Lower lobe of right lung (tissue), 2 donors: ENCODE measurements around the gene ECHDC3. TPM values are rescaled to one million over a fixed set of nuclear protein-coding genes. Genes with fewer than 3 reads are reported as not detected.
"Not testable (repeated sequence)": the region's sequence is repeated elsewhere in the genome, so short reads cannot be mapped to it uniquely, and the experiment has no call there.

Experiments used
- ATAC-seq, 2 donors: fragments of 200-7000 bp; cut with Tn5 transposase; one replicate each; pipeline ENCODE4 v1.9.1; 2020 to 2022; ENCODE audit warnings: mild to moderate bottlenecking in 2 of 2, moderate library complexity in 2 of 2
- DNase-seq: peaks from one replicate; pipeline ENCODE4 v3.0.0-alpha.2; 2020
- H3K27ac ChIP-seq: fragments of 200-600 bp; one replicate; pipeline ENCODE4 v1.8.0; 2022
- H3K27me3 ChIP-seq: fragments of 200-600 bp; one replicate; pipeline ENCODE4 v1.8.0; 2022; ENCODE audit warnings: low read depth
- H3K36me3 ChIP-seq: fragments of 200-600 bp; one replicate; pipeline ENCODE4 v1.8.0; 2022; ENCODE audit warnings: mild to moderate bottlenecking
- H3K4me1 ChIP-seq: fragments of 200-600 bp; one replicate; pipeline ENCODE4 v1.8.0; 2022
- H3K4me3 ChIP-seq: fragments of 200-600 bp; one replicate; pipeline ENCODE4 v1.8.0; 2022; ENCODE audit warnings: mild to moderate bottlenecking
- H3K9me3 ChIP-seq: fragments of 200-600 bp; one replicate; pipeline ENCODE4 v1.8.0; 2022
- CTCF ChIP-seq: fragments of 200-600 bp; IDR thresholded peaks from one replicate; pipeline ENCODE4 v1.8.0; 2022; ENCODE audit warnings: antibody characterized with exemption, mild to moderate bottlenecking
- intact Hi-C: fragments of 100-400 bp; cut with DNase I; formaldehyde crosslinking; loops from one replicate; pipeline ENCODE4 v1.11.0; 2022
- total RNA-seq: library from RNA; stranded (reverse); fragmentation: NEBNext Ultra II Directional; extraction: Animal tissue kit (Norgen Biotek cat#: 25700); gene quantifications from one replicate; pipeline ENCODE4 v1.2.1, GENCODE V29; 2021
- donor health status: DM: no; HTN: yes; CAD: no; lungs with severe emphysema.

ECHDC3 gene
- total RNA-seq, 1 donor from 2014 or later: 29.5 TPM

GRCh38 chr10:11705722-11706121 is 36.5 kb upstream of the ECHDC3 start:
- Histone ChIP-seq H3K27ac (no peak overlapping the region), H3K4me3 (no peak overlapping the region), H3K9me3 (no peaks in the 10 kb centered on the region), H3K27me3 (no peaks in the 10 kb centered on the region), H3K36me3 (no peaks in the 10 kb centered on the region), H3K4me1 (no peaks in the 10 kb centered on the region)
- DNase-seq: no peak
- intact Hi-C loops: no loop called here
- TF ChIP-seq CTCF: no peak
- ATAC-seq: no peak

- no peak overlapping the region for H3K4me3 ChIP-seq
- no peaks in the 10 kb centered on the region for H3K27me3 ChIP-seq
- no peak for DNase-seq
- intact Hi-C loops: no loop called here
- H3K27ac ChIP-seq: no peak overlapping the region
- H3K9me3 ChIP-seq: no peaks in the 10 kb centered on the region
- no peaks in the 10 kb centered on the region for H3K36me3 ChIP-seq
- TF ChIP-seq CTCF: no peak
- ATAC-seq: no peak
- H3K4me1 ChIP-seq: no peaks in the 10 kb centered on the region
These were observed 35.2 kb upstream of the ECHDC3 start for GRCh38 chr10:11706895-11707567.

GRCh38 chr10:11707624-11708350 is 34.4 kb upstream of the ECHDC3 start:
- H3K36me3 ChIP-seq: no peaks in the 10 kb centered on the region
- no peaks in the 10 kb centered on the region for H3K27me3 ChIP-seq
- no peaks in the 10 kb centered on the region for H3K4me1 ChIP-seq
- ATAC-seq (peak in 1 of 2 donors; percentile 48), DNase-seq (no peak)
- no peak for TF ChIP-seq CTCF
- no peak overlapping the region for H3K27ac ChIP-seq
- H3K4me3 ChIP-seq: no peak overlapping the region
- intact Hi-C loops: no loop called here
- H3K9me3 ChIP-seq: no peaks in the 10 kb centered on the region

- H3K4me3 ChIP-seq, H3K9me3 ChIP-seq, H3K27me3 ChIP-seq, H3K4me1 ChIP-seq, H3K27ac ChIP-seq, DNase-seq, H3K36me3 ChIP-seq, intact Hi-C loops, ATAC-seq: not testable (repeated sequence)
These were observed 33.4 kb upstream of the ECHDC3 start for GRCh38 chr10:11708801-11709200.

GRCh38 chr10:11712744-11713143 is 29.4 kb upstream of the ECHDC3 start:
- peaks cover 5% of the 10 kb centered on the region for H3K9me3 ChIP-seq
- no peak for TF ChIP-seq CTCF
- ATAC-seq (no peak), DNase-seq (no peak)
- no peak overlapping the region for H3K27ac ChIP-seq
- H3K4me3 ChIP-seq: no peak overlapping the region
- H3K4me1 ChIP-seq: no peaks in the 10 kb centered on the region
- no peaks in the 10 kb centered on the region for H3K36me3 ChIP-seq
- intact Hi-C loops: no loop called here
- H3K27me3 ChIP-seq: no peaks in the 10 kb centered on the region

GRCh38 chr10:11713186-11713743 is 28.9 kb upstream of the ECHDC3 start:
- no peak for ATAC-seq
- H3K4me3 ChIP-seq: no peak overlapping the region
- no peak overlapping the region for H3K27ac ChIP-seq

More at GRCh38 chr10:11713186-11713743, 28.9 kb upstream of the ECHDC3 start:
- no peak for DNase-seq
- no peaks in the 10 kb centered on the region for H3K4me1 ChIP-seq
- TF ChIP-seq CTCF: no peak
- intact Hi-C loops: no loop called here
- H3K36me3 ChIP-seq: no peaks in the 10 kb centered on the region
- H3K9me3 ChIP-seq: peaks cover 5% of the 10 kb centered on the region
- no peaks in the 10 kb centered on the region for H3K27me3 ChIP-seq
